K562 (cell line): ENCODE data around the gene SF3B4. TPM values are rescaled to one million over a fixed set of nuclear protein-coding genes. Genes with fewer than 3 reads are reported as not detected.

Experiments
- E2F8 ChIP-seq: fragments of 450-650 bp; IDR thresholded peaks from 2 replicates; pipeline ENCODE4 v1.7.1; 2018; ENCODE audit warnings: mild to moderate bottlenecking, low read depth; ENCODE audit not compliant: partially characterized antibody
- ID3 ChIP-seq, 2 experiments: fragments of 250-450 bp in 1 of 2; fragments of 450-650 bp in 1 of 2; sonication (Bioruptor Pico) in 1 of 2; IDR thresholded peaks; 2 replicates each; pipeline versions ENCODE4 v1.6.1 to v1.8.0; 2016 to 2021; ENCODE audit warnings: mild to moderate bottlenecking in 2 of 2, moderate library complexity in 2 of 2, missing compliant biosample characterization in 1 of 2, missing genetic modification characterization in 1 of 2
- MCM2 ChIP-seq: fragments of 450-650 bp; IDR thresholded peaks from 2 replicates; pipeline ENCODE4 v1.6.1; 2017; ENCODE audit warnings: low read depth, mild to moderate bottlenecking
- MCM3 ChIP-seq: fragments of 450-650 bp; IDR thresholded peaks from 2 replicates; pipeline ENCODE4 v1.6.1; 2016
- MLLT1 ChIP-seq, 2 experiments: fragments of 450-650 bp; IDR thresholded peaks; 2 replicates each; pipeline ENCODE4 v1.6.1; 2016
- PCBP2 ChIP-seq: fragments of 200-400 bp; formaldehyde crosslinking; IDR thresholded peaks from 2 replicates; pipeline ENCODE4 v1.6.1; 2018; ENCODE audit warnings: low read length, low read depth, mild to moderate bottlenecking, moderate library complexity; ENCODE audit not compliant: poor library complexity, severe bottlenecking
- RFX7 ChIP-seq: fragments of 250-450 bp; sonication (Bioruptor Pico); IDR thresholded peaks from 2 replicates; pipeline ENCODE4 v1.5.1; 2021; ENCODE audit warnings: mild to moderate bottlenecking
- ZBTB7A ChIP-seq: IDR thresholded peaks from 2 replicates; pipeline ENCODE4 v1.6.1; 2011; ENCODE audit warnings: low read depth, mild to moderate bottlenecking, low read length, moderate library complexity, borderline replicate concordance; ENCODE audit not compliant: control insufficient read depth
- ZNF263 ChIP-seq: sonication (generic); formaldehyde crosslinking; IDR thresholded peaks from 2 replicates; pipeline ENCODE4 v1.8.0; 2022; ENCODE audit warnings: mild to moderate bottlenecking, missing genetic modification reagents, borderline replicate concordance
- ZNF395 ChIP-seq: fragments of 200-800 bp; sonication (Bioruptor generic); IDR thresholded peaks from 2 replicates; pipeline ENCODE4 v1.6.1; 2017; ENCODE audit warnings: missing genetic modification characterization, missing compliant biosample characterization
- ZNF707 ChIP-seq: fragments of 250-450 bp; sonication (Bioruptor Pico); conservative IDR thresholded peaks from 2 replicates; pipeline ENCODE4 v1.8.0; 2022; ENCODE audit warnings: inconsistent platforms, mild to moderate bottlenecking, moderate library complexity
- polyA plus RNA-seq, 8 experiments: library from polyadenylated mRNA; depleted of rRNA in 4 of 8; stranded (reverse) in 5 of 8; unstranded in 3 of 8; fragments of >200 nt; fragmentation: Nextera tagmentation in 2 of 8; fragmentation: Illumina TruSeq in 1 of 8; extraction: Ambion mirVana in 2 of 8; extraction: Trizol in 1 of 8; gene quantifications; 2 replicates each; pipeline versions ENCODE4 v1.2.1 to v1.2.3, GENCODE V29; 2011 to 2014; ENCODE audit warnings: inconsistent platforms in 1 of 8, missing spikeins in 1 of 8
- total RNA-seq, 7 experiments: library from RNA; depleted of rRNA in 6 of 7; stranded (reverse); fragments of >200 nt in 6 of 7; fragmentation: Illumina TruSeq in 2 of 7; extraction: Trizol in 2 of 7; gene quantifications; 2 replicates each; pipeline versions ENCODE4 v1.2.1 to v1.2.3, GENCODE V29; 2011 to 2021; ENCODE audit warnings: low replicate concordance in 1 of 7

The SF3B4 gene
- total and polyA plus RNA-seq, 9 of the 15 experiments (the other 6 are each of a cell fraction or from before 2014, with no cell fraction given) = 3.0 to 88.0 (median 26.1) TPM

GRCh38 chr1:149884433-149885338 is 42.9 kb downstream of the SF3B4 start (continued):
- TF ChIP-seq E2F8 (no peak), ZBTB7A (no peak), MCM2 (no peak), PCBP2 (no peak), MLLT1 (IDR thresholded peaks at IDR 0.05) (peak in 1 of 2 experiments; percentile 55; a peak in 3 of 4 replicates), ID3 (CRISPR knock-in tag; IDR thresholded peaks at IDR 0.05) (no peak), ID3 (tag; IDR thresholded peaks at IDR 0.05) (peak; percentile 18; the same call in 1 of the 2 replicates), MCM3 (no peak), ZNF263 (CRISPR knock-in tag) (0 out of 2 replicates have a peak, but pooled peaks have one; percentile 1), ZNF395 (CRISPR knock-in tag) (peak; percentile 48; the same call in 1 of the 2 replicates), ZNF707 (no peak), RFX7 (CRISPR knock-in tag) (no peak)
